Measurements from ENCODE around the gene AIG1.

Gene AIG1

GRCh38 chr6:143264379-143264778 lies 203.7 kb downstream of the AIG1 start:
- peaks cover 8% of the 10 kb centered on the region for H3K4me1 Mint-ChIP-seq
- H3K27ac Mint-ChIP-seq = no peak overlapping the region
- peaks cover 16% of the 10 kb centered on the region for H3K36me3 Mint-ChIP-seq (ENCODE audit: low read depth)
- no peaks in the 10 kb centered on the region for H3K27me3 Mint-ChIP-seq (ENCODE audit: low read depth, poor library complexity)
- no peak for DNase-seq
- no peak overlapping the region for H3K4me3 Mint-ChIP-seq
- TF ChIP-seq CTCF (IDR thresholded peaks at IDR 0.05) = no peak
- peaks cover 9% of the 10 kb centered on the region for H3K9me3 Mint-ChIP-seq

- Mint-ChIP-seq H3K4me3 (no peak overlapping the region), H3K9me3 (peaks cover 2% of the 10 kb centered on the region), H3K27me3 (ENCODE audit: low read depth, poor library complexity) (no peaks in the 10 kb centered on the region), H3K27ac (peak overlapping the region; percentile 69), H3K36me3 (ENCODE audit: low read depth) (peaks cover 8% of the 10 kb centered on the region), H3K4me1 (peaks cover 8% of the 10 kb centered on the region)
- DNase-seq = no peak
- no peak for TF ChIP-seq CTCF (IDR thresholded peaks at IDR 0.05)
These were observed 204.5 kb downstream of the AIG1 start for GRCh38 chr6:143264986-143265764.

GRCh38 chr6:143267760-143268159 lies 207.1 kb downstream of the AIG1 start:
- TF ChIP-seq CTCF (IDR thresholded peaks at IDR 0.05) = no peak
- H3K9me3 Mint-ChIP-seq = peaks cover 6% of the 10 kb centered on the region
- peaks cover under 1% of the 10 kb centered on the region for H3K27me3 Mint-ChIP-seq (ENCODE audit: low read depth, poor library complexity)
- H3K4me3 Mint-ChIP-seq = no peak overlapping the region
- H3K36me3 Mint-ChIP-seq (ENCODE audit: low read depth) = peaks cover 13% of the 10 kb centered on the region
- H3K27ac Mint-ChIP-seq = no peak overlapping the region
- DNase-seq = no peak
- H3K4me1 Mint-ChIP-seq = peaks cover 8% of the 10 kb centered on the region

GRCh38 chr6:143268439-143268838 lies 207.8 kb downstream of the AIG1 start:
- Mint-ChIP-seq H3K4me1 (peaks cover 8% of the 10 kb centered on the region), H3K36me3 (ENCODE audit: low read depth) (peaks cover 17% of the 10 kb centered on the region), H3K9me3 (peaks cover 6% of the 10 kb centered on the region), H3K4me3 (no peak overlapping the region), H3K27ac (no peak overlapping the region), H3K27me3 (ENCODE audit: low read depth, poor library complexity) (peaks cover 2% of the 10 kb centered on the region)
- no peak for DNase-seq
- no peak for TF ChIP-seq CTCF (IDR thresholded peaks at IDR 0.05)

GRCh38 chr6:143270026-143270425 lies 209.3 kb downstream of the AIG1 start:
- Mint-ChIP-seq H3K27me3 (ENCODE audit: low read depth, poor library complexity) (peaks cover 2% of the 10 kb centered on the region), H3K4me1 (peaks cover 6% of the 10 kb centered on the region), H3K4me3 (no peak overlapping the region), H3K27ac (no peak overlapping the region), H3K9me3 (peaks cover 6% of the 10 kb centered on the region), H3K36me3 (ENCODE audit: low read depth) (peaks cover 22% of the 10 kb centered on the region)
- no peak for TF ChIP-seq CTCF (IDR thresholded peaks at IDR 0.05)
- no peak for DNase-seq

GRCh38 chr6:143271024-143271423 lies 210.3 kb downstream of the AIG1 start:
- H3K4me1 Mint-ChIP-seq = no peaks in the 10 kb centered on the region
- H3K27ac Mint-ChIP-seq = no peak overlapping the region
- no peak for TF ChIP-seq CTCF (IDR thresholded peaks at IDR 0.05)
- peaks cover 2% of the 10 kb centered on the region for H3K27me3 Mint-ChIP-seq (ENCODE audit: low read depth, poor library complexity)
- H3K4me3 Mint-ChIP-seq = no peak overlapping the region
- H3K36me3 Mint-ChIP-seq (ENCODE audit: low read depth) = peaks cover 22% of the 10 kb centered on the region
- H3K9me3 Mint-ChIP-seq = peaks cover 6% of the 10 kb centered on the region
- no peak for DNase-seq

Measured in nephron progenitor cell (in vitro differentiated cells).